Endothelial cell of umbilical vein (primary cell): Measurements from ENCODE around the gene WDR43. TPM values are rescaled to one million over a fixed set of nuclear protein-coding genes. Genes with fewer than 3 reads are reported as not detected.

ENCODE experiments used
- BruUV-seq: library from RNA; stranded (reverse); fragments of 400-500 nt; replicated peaks from 2 replicates; lab custom pipeline; 2021; lab: Mats Ljungman, UMichigan
- CTCF ChIA-PET: fragments of 300-600, 350-600 bp; sonication (Branson Sonifier 250); formaldehyde crosslinking; loops from one replicate; lab custom pipeline; 2021; ENCODE audit warnings: antibody characterized with exemption, inconsistent platforms; lab: Charles Lee
- POLR2A ChIA-PET: fragments of 300-600, 350-600 bp; sonication (Branson Sonifier 250); formaldehyde crosslinking; loops from one replicate; lab custom pipeline; 2021; ENCODE audit warnings: antibody characterized with exemption, inconsistent platforms; lab: Charles Lee
- DNase-seq: peaks from one replicate; pipeline ENCODE4 v3.0.0-alpha.2; 2011; ENCODE audit warnings: low read depth, low spot score
- FAIRE-seq: peaks from 2 replicates; lab custom pipeline; 2011; peaks lifted over from hg19 to GRCh38; lab: Jason Lieb, UNC
- H2AFZ ChIP-seq: 2 replicates; pipeline ENCODE4 v1.6.0; 2012; ENCODE audit warnings: low read depth, low read length, control low read depth, inconsistent platforms
- H3K27ac ChIP-seq: 2 replicates; pipeline ENCODE4 v1.5.1; 2011; ENCODE audit warnings: low read depth, mild to moderate bottlenecking, control low read depth, low read length, moderate library complexity; ENCODE audit not compliant: insufficient read depth
- H3K27me3 ChIP-seq, 2 experiments: 2 replicates each; pipeline versions ENCODE4 v1.6.0 to v1.6.1; 2011; ENCODE audit warnings: low read length in 2 of 2, mixed read lengths in 1 of 2; ENCODE audit not compliant: control insufficient read depth in 2 of 2, insufficient read depth in 2 of 2
- H3K36me3 ChIP-seq, 2 experiments: 2 replicates in 1 of 2; 3 replicates in 1 of 2; pipeline ENCODE4 v1.5.1; 2011; ENCODE audit warnings: low read length in 2 of 2, mild to moderate bottlenecking in 1 of 2, moderate library complexity in 1 of 2; ENCODE audit not compliant: control insufficient read depth in 2 of 2, insufficient read depth in 2 of 2; ENCODE audit errors: extremely low read depth in 1 of 2
- H3K4me1 ChIP-seq: 3 replicates; pipeline ENCODE4 v1.5.1; 2011; ENCODE audit warnings: mild to moderate bottlenecking, low read length; ENCODE audit not compliant: control insufficient read depth, insufficient read depth; ENCODE audit errors: extremely low read depth
- H3K4me2 ChIP-seq: 2 replicates; pipeline ENCODE4 v1.6.1; 2011; ENCODE audit warnings: low read length, control low read depth, mixed read lengths; ENCODE audit not compliant: insufficient read depth
- H3K4me3 ChIP-seq, 3 experiments: fragments of 200-600 bp in 1 of 3; sonication (generic), shearing (Covaris generic) in 1 of 3; replicated peaks in 1 of 3; 2 replicates each; pipeline ENCODE4 v1.5.1; 2011 to 2016; ENCODE audit warnings: control low read depth in 3 of 3, low read length in 3 of 3, mild to moderate bottlenecking in 2 of 3, inconsistent platforms in 1 of 3, low read depth in 1 of 3, moderate library complexity in 1 of 3; ENCODE audit not compliant: insufficient read depth in 1 of 3
- H3K79me2 ChIP-seq: 2 replicates; pipeline ENCODE4 v1.6.0; 2012; ENCODE audit warnings: low read length, inconsistent platforms; ENCODE audit not compliant: control insufficient read depth, insufficient read depth
- H3K9ac ChIP-seq: replicated peaks from 2 replicates; pipeline ENCODE3; 2011; ENCODE audit warnings: low read length, control low read depth; ENCODE audit not compliant: insufficient read depth; ENCODE audit errors: extremely low read depth
- H3K9me1 ChIP-seq: replicated peaks from 3 replicates; pipeline ENCODE4 v1.6.0; 2011; ENCODE audit warnings: mild to moderate bottlenecking, low read length; ENCODE audit not compliant: control insufficient read depth, insufficient read depth; ENCODE audit errors: extremely low read depth
- H3K9me3 ChIP-seq: replicated peaks from 2 replicates; pipeline ENCODE4 v1.5.1; 2012; ENCODE audit warnings: low read length, inconsistent platforms; ENCODE audit not compliant: control insufficient read depth, insufficient read depth
- H4K20me1 ChIP-seq: replicated peaks from 2 replicates; pipeline ENCODE3; 2011; ENCODE audit warnings: mild to moderate bottlenecking, low read length; ENCODE audit not compliant: control insufficient read depth, insufficient read depth; ENCODE audit errors: extremely low read depth
- CTCF ChIP-seq, 2 donors: IDR thresholded peaks; 1 replicate in 1 of 2; 2 replicates in 1 of 2; pipeline ENCODE4 v1.5.1; 2011; ENCODE audit warnings: low read length in 2 of 2, mild to moderate bottlenecking in 2 of 2, moderate library complexity in 2 of 2, control low read depth in 1 of 2, inconsistent platforms in 1 of 2, low read depth in 1 of 2; ENCODE audit not compliant: insufficient read depth in 1 of 2; ENCODE audit errors: extremely low read depth in 1 of 2
- EZH2 ChIP-seq: IDR thresholded peaks from 2 replicates; pipeline ENCODE4 v1.6.1; 2012; ENCODE audit warnings: borderline replicate concordance, low read depth, mild to moderate bottlenecking, moderate library complexity, low read length, inconsistent platforms; ENCODE audit not compliant: severe bottlenecking
- FOS ChIP-seq: IDR thresholded peaks from 2 replicates; pipeline ENCODE4 v1.6.1; 2011; ENCODE audit warnings: mild to moderate bottlenecking, low read length, moderate library complexity, borderline replicate concordance; ENCODE audit not compliant: insufficient read depth
- GATA2 ChIP-seq: IDR thresholded peaks from 2 replicates; pipeline ENCODE4 v1.7.0; 2011; ENCODE audit warnings: low read depth, mild to moderate bottlenecking, moderate library complexity, mixed read lengths, low read length; ENCODE audit not compliant: insufficient read length, insufficient read depth
- MAX ChIP-seq: IDR thresholded peaks from 2 replicates; pipeline ENCODE4 v1.6.1; 2011; ENCODE audit not compliant: insufficient read depth, insufficient read length
- MYC ChIP-seq: IDR thresholded peaks from one replicate; pipeline ENCODE4 v1.6.1; 2011; ENCODE audit warnings: mild to moderate bottlenecking, low read depth, low read length
- POLR2A ChIP-seq: IDR thresholded peaks from 2 replicates; pipeline ENCODE4 v1.6.1; 2012; ENCODE audit warnings: low read depth, mild to moderate bottlenecking, control low read depth, low read length
- POLR2AphosphoS5 ChIP-seq: IDR thresholded peaks from 2 replicates; pipeline ENCODE4 v1.6.1; 2012; ENCODE audit warnings: low read depth, mild to moderate bottlenecking, control low read depth, low read length, moderate library complexity; ENCODE audit not compliant: insufficient read depth
- dilution Hi-C: fragments of 300-500 bp; cut with MboI; formaldehyde crosslinking; loops from one replicate; pipeline ENCODE4 v1.15.0; 2019; ENCODE audit warnings: low sequenced_read_pairs; ENCODE audit not compliant: extremely low pct_ligation_motif_present
- intact Hi-C: fragments of 100-400 bp; cut with micrococcal nuclease; formaldehyde crosslinking; loops from one replicate; pipeline ENCODE4 v1.10.0; 2022
- polyA plus RNA-seq, 4 experiments: library from polyadenylated mRNA; depleted of rRNA in 3 of 4; stranded (reverse) in 3 of 4; unstranded in 1 of 4; fragments of >200 nt; gene quantifications; 2 replicates each; pipeline versions ENCODE4 v1.2.1 to v1.2.3, GENCODE V29; 2011 to 2012; ENCODE audit warnings: missing spikeins in 1 of 4
- total RNA-seq: library from RNA; stranded (reverse); gene quantifications from 2 replicates; pipeline ENCODE4 v1.2.3, GENCODE V29; 2021

Gene WDR43
- total and polyA plus RNA-seq, 2 donors (not counting 3 experiments of a cell fraction or from before 2014, with no cell fraction given), result 23.7 to 60.6 TPM

DNA sequence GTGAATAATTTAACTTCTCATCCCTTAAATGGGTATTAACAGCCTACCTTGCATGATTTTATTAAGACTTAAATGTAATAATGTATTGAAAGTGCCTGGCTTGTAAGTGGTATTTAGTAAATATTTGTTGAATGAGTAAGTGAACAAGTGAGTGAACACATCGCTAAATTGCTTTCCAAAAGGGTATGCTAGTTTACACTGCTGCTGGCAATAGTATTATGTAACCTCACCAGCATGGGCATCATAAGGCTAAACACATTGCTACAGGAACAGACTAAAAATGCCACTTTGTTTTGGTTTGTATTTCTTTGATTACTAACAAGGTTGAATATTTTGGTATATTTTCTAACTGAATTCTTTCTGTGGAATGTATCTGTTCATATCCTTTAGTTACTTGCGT, 9.8 kb downstream of the WDR43 start:
- POLR2A ChIA-PET, result no interaction called here
- Histone ChIP-seq H4K20me1 (peaks cover 6% of the 10 kb centered on the region), H3K4me3 (no peak overlapping the region), H3K79me2 (peaks cover 94% of the 10 kb centered on the region), H3K9ac (no peak overlapping the region), H3K36me3 (peaks cover 17 to 33% of the 10 kb centered on the region in 2 experiments), H3K4me2 (no peak overlapping the region), H3K27ac (no peak overlapping the region), H3K9me3 (no peaks in the 10 kb centered on the region), H3K4me1 (peaks cover 2% of the 10 kb centered on the region), H3K9me1 (no peaks in the 10 kb centered on the region), H3K27me3 (no peaks in the 10 kb centered on the region), H2AFZ (no peak overlapping the region)
- DNase-seq (no peak), FAIRE-seq (no peak)
- no peak for TF ChIP-seq MYC
- TF ChIP-seq CTCF (IDR thresholded peaks at IDR 0.05; ENCODE audit: extremely low read depth in 1 of 2, insufficient read depth in 1 of 2, low read depth in 1 of 2, low read length in 2 of 2), result no peak
- TF ChIP-seq GATA2, result no peak
- no peak for TF ChIP-seq EZH2
- TF ChIP-seq FOS, result no peak
- TF ChIP-seq POLR2A, result no peak
- no peak for TF ChIP-seq POLR2AphosphoS5
- no peak for TF ChIP-seq MAX
- no TSS peak for BruUV-seq
- CTCF ChIA-PET, result interaction anchor here (1.5 to 1.6 kb wide), 2 partner anchors 12 to 337 kb away, joined by 3 to 4 read pairs; no protein-coding TSS in a partner anchor
- intact Hi-C loops (no loop called here), dilution Hi-C loops (no loop called here)
